D721Med (cell line): ENCODE data around the gene ANO9.

Source experiments
- DNase-seq: peaks from one replicate; pipeline ENCODE4 v3.0.0; 2011; ENCODE audit warnings: low spot score; ENCODE audit not compliant: insufficient read length
- FAIRE-seq: peaks from 2 replicates; lab custom pipeline; 2011; peaks lifted over from hg19 to GRCh38; lab: Jason Lieb, UNC
- TF ChIP-seq, protein P1 (sequence below): IDR thresholded peaks from 2 replicates; pipeline ENCODE4 v1.5.1; 2012; ENCODE audit warnings: mild to moderate bottlenecking, control low read depth; ENCODE audit not compliant: insufficient read depth; ENCODE audit errors: missing control alignments

ANO9 gene

DNA sequence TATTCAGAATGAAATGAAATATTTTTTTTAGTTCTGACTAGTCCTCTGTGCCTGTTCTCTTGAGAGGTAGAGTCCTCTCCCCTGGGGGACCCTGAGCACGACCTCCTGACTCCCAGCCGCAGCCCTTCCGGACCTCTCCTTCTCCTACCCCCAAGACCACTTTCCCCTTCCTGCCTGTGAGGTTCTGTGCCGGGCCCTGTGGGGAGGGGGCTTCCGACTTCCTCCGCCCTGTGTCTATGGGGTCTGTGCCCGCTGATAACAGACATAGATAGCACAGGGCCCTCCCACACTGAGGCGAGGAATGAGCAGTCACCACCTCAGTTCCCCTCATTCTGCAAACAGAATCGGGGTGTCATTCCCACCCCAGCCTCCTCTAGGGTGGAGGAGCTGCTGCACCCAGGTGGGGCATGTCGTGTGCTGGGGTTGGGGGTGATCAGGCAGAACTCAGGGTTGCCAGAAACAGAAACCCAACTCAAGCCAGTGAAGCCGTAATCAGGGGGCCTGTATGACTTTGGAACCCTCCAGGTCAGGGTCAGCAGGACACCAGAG, 59.7 kb downstream of the ANO9 start:
- TF ChIP-seq, protein P1, sequence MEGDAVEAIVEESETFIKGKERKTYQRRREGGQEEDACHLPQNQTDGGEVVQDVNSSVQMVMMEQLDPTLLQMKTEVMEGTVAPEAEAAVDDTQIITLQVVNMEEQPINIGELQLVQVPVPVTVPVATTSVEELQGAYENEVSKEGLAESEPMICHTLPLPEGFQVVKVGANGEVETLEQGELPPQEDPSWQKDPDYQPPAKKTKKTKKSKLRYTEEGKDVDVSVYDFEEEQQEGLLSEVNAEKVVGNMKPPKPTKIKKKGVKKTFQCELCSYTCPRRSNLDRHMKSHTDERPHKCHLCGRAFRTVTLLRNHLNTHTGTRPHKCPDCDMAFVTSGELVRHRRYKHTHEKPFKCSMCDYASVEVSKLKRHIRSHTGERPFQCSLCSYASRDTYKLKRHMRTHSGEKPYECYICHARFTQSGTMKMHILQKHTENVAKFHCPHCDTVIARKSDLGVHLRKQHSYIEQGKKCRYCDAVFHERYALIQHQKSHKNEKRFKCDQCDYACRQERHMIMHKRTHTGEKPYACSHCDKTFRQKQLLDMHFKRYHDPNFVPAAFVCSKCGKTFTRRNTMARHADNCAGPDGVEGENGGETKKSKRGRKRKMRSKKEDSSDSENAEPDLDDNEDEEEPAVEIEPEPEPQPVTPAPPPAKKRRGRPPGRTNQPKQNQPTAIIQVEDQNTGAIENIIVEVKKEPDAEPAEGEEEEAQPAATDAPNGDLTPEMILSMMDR, result no peak
- no peak for DNase-seq
- FAIRE-seq, result no peak

DNA sequence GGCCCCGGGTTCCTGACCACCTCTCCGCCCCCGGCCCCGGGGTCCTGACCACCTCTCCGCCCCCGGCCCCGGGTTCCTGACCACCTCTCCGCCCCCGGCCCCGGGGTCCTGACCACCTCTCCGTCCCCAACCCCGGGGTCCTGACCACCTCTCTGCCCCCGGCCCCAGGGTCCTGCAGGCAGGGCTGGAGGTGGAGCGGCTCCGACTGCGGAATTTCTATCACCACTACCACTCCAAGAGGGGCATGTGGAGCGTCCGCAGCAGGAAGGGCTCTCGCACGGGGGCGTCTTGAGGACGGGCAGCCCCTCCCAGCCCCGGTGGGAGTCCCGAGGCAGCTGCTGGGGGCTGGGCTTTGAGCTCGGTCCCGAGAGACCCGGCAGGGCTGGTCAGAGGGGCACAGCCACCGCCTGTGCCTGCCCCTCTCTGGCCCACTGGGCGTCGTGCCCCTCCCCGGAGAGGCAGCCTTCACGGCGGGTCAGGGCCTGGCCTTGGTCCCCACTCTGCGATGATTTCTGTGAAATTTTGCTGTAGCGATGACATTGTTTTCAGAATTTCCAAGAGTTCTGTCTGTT, 60.2 kb downstream of the ANO9 start:
- no peak for FAIRE-seq
- no peak for DNase-seq
- TF ChIP-seq, protein P1, result no peak

- TF ChIP-seq, protein P1, result no peak
- DNase-seq (no peak), FAIRE-seq (no peak)
Measured at GRCh38 chr11:380996-381395, 60.8 kb downstream of the ANO9 start.

GRCh38 chr11:380491-380890, 61.3 kb downstream of the ANO9 start:
- no peak for DNase-seq
- FAIRE-seq, result no peak
- TF ChIP-seq, protein P1, result no peak

DNA sequence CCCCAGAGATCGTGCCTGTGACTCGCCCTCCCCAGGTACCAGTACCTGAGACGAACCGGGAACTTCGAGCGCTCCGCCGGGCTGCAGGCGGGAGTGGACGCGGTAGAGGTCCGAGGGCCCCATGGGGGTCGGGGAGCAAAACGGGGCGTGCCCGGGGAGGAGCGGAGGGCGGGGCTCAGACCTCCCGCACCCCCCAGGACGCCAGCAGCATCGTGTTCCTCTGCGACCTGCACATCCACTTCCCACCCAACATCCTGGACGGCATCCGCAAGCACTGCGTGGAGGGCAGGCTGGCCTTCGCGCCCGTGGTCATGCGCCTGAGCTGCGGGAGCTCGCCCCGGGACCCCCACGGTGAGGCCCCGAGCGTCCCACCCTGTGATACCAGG, 61.7 kb downstream of the ANO9 start:
- no peak for DNase-seq
- TF ChIP-seq, protein P1, result no peak
- no peak for FAIRE-seq

GRCh38 chr11:379205-380094, 62.4 kb downstream of the ANO9 start:
- TF ChIP-seq, protein P1, result no peak
- no peak for DNase-seq

DNA sequence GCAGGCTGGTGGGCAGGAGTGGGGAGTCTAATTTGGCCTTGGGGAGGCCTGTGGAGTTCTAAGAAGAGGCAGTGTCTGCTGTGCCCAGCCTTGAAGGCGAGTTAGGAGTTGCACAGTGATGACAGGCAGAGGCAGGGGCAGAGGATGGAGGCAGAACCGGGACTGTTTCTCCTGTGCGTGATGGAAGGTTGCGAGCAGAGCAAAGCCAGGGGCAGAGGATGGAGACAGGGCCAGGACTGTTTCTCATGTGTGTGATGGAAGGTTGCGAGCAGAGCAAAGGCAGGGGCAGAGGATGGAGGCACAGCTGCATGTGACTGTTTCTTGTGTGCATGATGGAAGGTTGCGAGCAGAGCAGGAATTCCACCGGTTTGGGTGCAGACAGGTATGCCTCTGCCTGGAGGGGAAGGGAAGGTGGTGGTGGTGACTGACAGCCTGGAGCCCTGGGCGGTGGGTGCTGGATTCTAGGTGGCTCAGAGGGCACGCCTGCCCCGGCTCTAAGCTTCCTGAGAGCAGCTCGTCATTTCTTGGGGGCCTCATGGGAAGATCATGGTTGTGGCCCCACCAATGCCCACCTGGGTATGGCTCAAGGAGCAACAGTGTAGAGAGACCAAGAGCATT, 63.8 kb downstream of the ANO9 start:
- TF ChIP-seq, protein P1, result no peak
- no peak for DNase-seq
- no peak for FAIRE-seq

More at GRCh38 chr11:379205-380094, 62.4 kb downstream of the ANO9 start:
- FAIRE-seq, result no peak
